Mesenchymal stem cell (in vitro differentiated cells and primary cell): Measurements from ENCODE around the gene PIK3R5.
"Not testable (repeated sequence)": the region's sequence is repeated elsewhere in the genome, so short reads cannot be mapped to it uniquely, and the experiment has no call there.

ENCODE experiments used
- DNase-seq: peaks from one replicate; pipeline ENCODE4 v3.0.0-alpha.2; 2013
- H2AFZ ChIP-seq: one replicate; pipeline ENCODE4 v1.6.1; 2013; ENCODE audit warnings: low read depth, mild to moderate bottlenecking, control low read depth, inconsistent platforms, low read length, moderate library complexity
- H2AK5ac ChIP-seq: 2 replicates; pipeline ENCODE4 v1.6.1; 2013; ENCODE audit warnings: low read length, moderate library complexity, mild to moderate bottlenecking, inconsistent platforms; ENCODE audit not compliant: severe bottlenecking
- H2BK120ac ChIP-seq: one replicate; pipeline ENCODE4 v1.6.1; 2013; ENCODE audit warnings: low read depth, mild to moderate bottlenecking, inconsistent platforms, low read length, moderate library complexity
- H2BK12ac ChIP-seq, 2 experiments: one replicate each; pipeline ENCODE4 v1.6.1; 2013; ENCODE audit warnings: inconsistent platforms in 2 of 2, low read length in 2 of 2, mild to moderate bottlenecking in 2 of 2, moderate library complexity in 2 of 2, control low read depth in 1 of 2
- H2BK15ac ChIP-seq: one replicate; pipeline ENCODE4 v1.6.1; 2013; ENCODE audit warnings: mild to moderate bottlenecking, low read depth, inconsistent platforms; ENCODE audit not compliant: poor library complexity, severe bottlenecking
- H2BK5ac ChIP-seq: 2 replicates; pipeline ENCODE4 v1.6.1; 2013; ENCODE audit warnings: low read depth, mild to moderate bottlenecking, low read length, control low read depth, inconsistent platforms; ENCODE audit not compliant: poor library complexity, severe bottlenecking
- H3K14ac ChIP-seq, 2 experiments: one replicate each; pipeline ENCODE4 v1.6.1; 2013; ENCODE audit warnings: inconsistent platforms in 2 of 2, low read length in 2 of 2, control low read depth in 1 of 2, mild to moderate bottlenecking in 1 of 2, moderate library complexity in 1 of 2
- H3K18ac ChIP-seq, 2 experiments: one replicate each; pipeline ENCODE4 v1.6.1; 2013; ENCODE audit warnings: inconsistent platforms in 2 of 2, low read length in 2 of 2, control low read depth in 1 of 2, low read depth in 1 of 2, mild to moderate bottlenecking in 1 of 2
- H3K23ac ChIP-seq, 2 experiments: one replicate each; pipeline ENCODE4 v1.6.1; 2013; ENCODE audit warnings: inconsistent platforms in 2 of 2, low read length in 2 of 2, mild to moderate bottlenecking in 2 of 2, moderate library complexity in 2 of 2, control low read depth in 1 of 2
- H3K27ac ChIP-seq: 2 replicates; pipeline ENCODE4 v1.5.1; 2013; ENCODE audit warnings: mild to moderate bottlenecking, moderate library complexity, low read length, control low read depth, inconsistent platforms; ENCODE audit not compliant: poor library complexity, severe bottlenecking
- H3K27me3 ChIP-seq, 2 experiments: 2 replicates each; pipeline versions ENCODE4 v1.6.1 to v1.7.0; 2013; ENCODE audit warnings: low read length in 2 of 2, mild to moderate bottlenecking in 2 of 2, moderate library complexity in 2 of 2, control low read depth in 1 of 2, inconsistent platforms in 1 of 2; ENCODE audit not compliant: control insufficient read depth in 1 of 2, insufficient read depth in 1 of 2
- H3K36me3 ChIP-seq, 2 experiments: 2 replicates each; pipeline versions ENCODE4 v1.6.1 to v1.7.0; 2013; ENCODE audit warnings: low read length in 2 of 2, control low read depth in 1 of 2, inconsistent platforms in 1 of 2, low read depth in 1 of 2, mild to moderate bottlenecking in 1 of 2; ENCODE audit not compliant: insufficient read depth in 2 of 2, control insufficient read depth in 1 of 2
- H3K4ac ChIP-seq, 2 experiments: one replicate each; pipeline ENCODE4 v1.6.1; 2013; ENCODE audit warnings: inconsistent platforms in 2 of 2, low read length in 2 of 2, mild to moderate bottlenecking in 2 of 2, moderate library complexity in 2 of 2, control low read depth in 1 of 2, low read depth in 1 of 2
- H3K4me1 ChIP-seq: 2 replicates; pipeline ENCODE4 v1.6.1; 2013; ENCODE audit warnings: low read depth, low read length, control low read depth; ENCODE audit not compliant: control insufficient read depth, insufficient read depth
- H3K4me2 ChIP-seq: 2 replicates; pipeline ENCODE4 v1.6.1; 2013; ENCODE audit warnings: low read length, mild to moderate bottlenecking, inconsistent platforms; ENCODE audit not compliant: poor library complexity, severe bottlenecking
- H3K4me3 ChIP-seq, 2 experiments: 2 replicates each; pipeline versions ENCODE4 v1.5.1 to v1.7.0; 2013; ENCODE audit warnings: low read length in 2 of 2, mild to moderate bottlenecking in 2 of 2, control low read depth in 1 of 2, low read depth in 1 of 2; ENCODE audit not compliant: insufficient read depth in 1 of 2
- H3K79me1 ChIP-seq: replicated peaks from 2 replicates; pipeline ENCODE4 v1.6.1; 2013; ENCODE audit warnings: mild to moderate bottlenecking, control low read depth, low read length, inconsistent platforms; ENCODE audit not compliant: poor library complexity, severe bottlenecking
- H3K9ac ChIP-seq: 2 replicates; pipeline ENCODE4 v1.7.0; 2013; ENCODE audit warnings: mild to moderate bottlenecking, low read length, moderate library complexity
- H3K9me3 ChIP-seq: 2 replicates; pipeline ENCODE4 v1.7.0; 2013; ENCODE audit warnings: mild to moderate bottlenecking, low read length; ENCODE audit not compliant: control insufficient read depth
- H4K8ac ChIP-seq: one replicate; pipeline ENCODE4 v1.6.1; 2013; ENCODE audit warnings: inconsistent platforms, mild to moderate bottlenecking, low read length, moderate library complexity
- H4K91ac ChIP-seq: one replicate; pipeline ENCODE4 v1.6.1; 2013; ENCODE audit warnings: mild to moderate bottlenecking, low read length, inconsistent platforms
- WGBS: methylation state at CpG from one replicate; pipeline ENCODE4 v1.1.7; 2013; ENCODE audit warnings: mixed read lengths; 5-methylcytosine and 5-hydroxymethylcytosine counted together

The PIK3R5 gene

GRCh38 chr17:8887301-8887700 is 78.2 kb downstream of the PIK3R5 start:
- no peak overlapping the region for H3K4me3 ChIP-seq
- DNase-seq: no peak
- H3K23ac ChIP-seq: no peak overlapping the region
- H3K9ac ChIP-seq: no peak overlapping the region
- H2AFZ ChIP-seq: no peak overlapping the region
- no peaks in the 10 kb centered on the region for H3K36me3 ChIP-seq
- no peak overlapping the region for H2AK5ac ChIP-seq
- H3K14ac ChIP-seq: no peak overlapping the region
- H4K91ac ChIP-seq: no peak overlapping the region
- no peak overlapping the region for H2BK120ac ChIP-seq
- H3K27me3 ChIP-seq: peaks cover 0 to 10% of the 10 kb centered on the region in 2 experiments
- no peak overlapping the region for H3K27ac ChIP-seq
- H3K4ac ChIP-seq: no peak overlapping the region
- H2BK12ac ChIP-seq: no peak overlapping the region
- H3K79me1 ChIP-seq: no peaks in the 10 kb centered on the region
- no peaks in the 10 kb centered on the region for H3K9me3 ChIP-seq
- H2BK5ac ChIP-seq: no peak overlapping the region
- peaks cover 2% of the 10 kb centered on the region for H3K4me1 ChIP-seq
- H3K4me2 ChIP-seq: no peak overlapping the region
- no peak overlapping the region for H3K18ac ChIP-seq
- 94% methylated on average over 11 of the region's 11 CpGs for WGBS
- H2BK15ac ChIP-seq: no peak overlapping the region
- H4K8ac ChIP-seq: no peak overlapping the region

GRCh38 chr17:8885967-8886684 is 79.4 kb downstream of the PIK3R5 start:
- peaks cover 2% of the 10 kb centered on the region for H3K4me1 ChIP-seq
- no peak overlapping the region for H3K27ac ChIP-seq
- H2AFZ ChIP-seq: no peak overlapping the region
- no peaks in the 10 kb centered on the region for H3K36me3 ChIP-seq
- DNase-seq: no peak
- H3K9ac ChIP-seq: no peak overlapping the region
- no peak overlapping the region for H4K8ac ChIP-seq
- H3K23ac ChIP-seq: no peak overlapping the region
- H2BK15ac ChIP-seq: no peak overlapping the region
- no peak overlapping the region for H3K14ac ChIP-seq
- H3K4me3 ChIP-seq: no peak overlapping the region
- no peak overlapping the region for H4K91ac ChIP-seq
- H3K79me1 ChIP-seq: no peaks in the 10 kb centered on the region
- 91% methylated on average over 23 of the region's 23 CpGs for WGBS
- H2BK12ac ChIP-seq: no peak overlapping the region
- no peak overlapping the region for H2AK5ac ChIP-seq
- peaks cover 0 to 12% of the 10 kb centered on the region in 2 experiments for H3K27me3 ChIP-seq
- no peak overlapping the region for H3K4me2 ChIP-seq
- no peak overlapping the region for H2BK5ac ChIP-seq
- H2BK120ac ChIP-seq: no peak overlapping the region
- H3K4ac ChIP-seq: no peak overlapping the region
- no peak overlapping the region for H3K18ac ChIP-seq
- H3K9me3 ChIP-seq: no peaks in the 10 kb centered on the region

GRCh38 chr17:8885163-8885966 is 80.1 kb downstream of the PIK3R5 start:
- WGBS: 76% methylated on average over 20 of the region's 30 CpGs
- not testable (repeated sequence) for H3K18ac ChIP-seq, H3K23ac ChIP-seq, H3K9me3 ChIP-seq, H2BK5ac ChIP-seq, H2BK12ac ChIP-seq, H4K8ac ChIP-seq, H3K4me2 ChIP-seq, H3K4ac ChIP-seq, H2BK120ac ChIP-seq, H2AFZ ChIP-seq, DNase-seq, H3K27ac ChIP-seq, H3K9ac ChIP-seq, H2BK15ac ChIP-seq, H3K36me3 ChIP-seq, H3K4me3 ChIP-seq, H4K91ac ChIP-seq, H3K79me1 ChIP-seq, H3K4me1 ChIP-seq, H3K14ac ChIP-seq, H2AK5ac ChIP-seq
- peaks cover 0 to 15% of the 10 kb centered on the region in 2 experiments for H3K27me3 ChIP-seq

- Histone ChIP-seq H4K91ac (no peak overlapping the region), H3K14ac (no peak overlapping the region), H3K23ac (no peak overlapping the region), H2BK120ac (no peak overlapping the region), H3K9me3 (no peaks in the 10 kb centered on the region), H3K4me1 (peaks cover 2% of the 10 kb centered on the region), H3K36me3 (no peaks in the 10 kb centered on the region), H2BK15ac (no peak overlapping the region), H3K4me3 (no peak overlapping the region), H3K4me2 (no peak overlapping the region), H2AFZ (no peak overlapping the region), H3K4ac (no peak overlapping the region), H3K18ac (no peak overlapping the region), H2BK12ac (no peak overlapping the region), H4K8ac (no peak overlapping the region), H3K27ac (no peak overlapping the region), H2AK5ac (no peak overlapping the region), H2BK5ac (no peak overlapping the region), H3K79me1 (no peaks in the 10 kb centered on the region), H3K27me3 (peaks cover 0 to 24% of the 10 kb centered on the region in 2 experiments), H3K9ac (no peak overlapping the region)
- WGBS: 84% methylated on average over 15 of the region's 16 CpGs
- DNase-seq: no peak
These were observed 81.0 kb downstream of the PIK3R5 start for GRCh38 chr17:8884336-8884990.
